ENCODE data around the gene PATJ. TPM values are rescaled to one million over a fixed set of nuclear protein-coding genes. Genes with fewer than 3 reads are reported as not detected.

Gene PATJ
- total RNA-seq, 4 donors from 2014 or later: 10.6 to 44.8 (median 26.1) TPM

GRCh38 chr1:62068416-62068843 is 326.1 kb downstream of the PATJ start:
- TF ChIP-seq, protein P1, sequence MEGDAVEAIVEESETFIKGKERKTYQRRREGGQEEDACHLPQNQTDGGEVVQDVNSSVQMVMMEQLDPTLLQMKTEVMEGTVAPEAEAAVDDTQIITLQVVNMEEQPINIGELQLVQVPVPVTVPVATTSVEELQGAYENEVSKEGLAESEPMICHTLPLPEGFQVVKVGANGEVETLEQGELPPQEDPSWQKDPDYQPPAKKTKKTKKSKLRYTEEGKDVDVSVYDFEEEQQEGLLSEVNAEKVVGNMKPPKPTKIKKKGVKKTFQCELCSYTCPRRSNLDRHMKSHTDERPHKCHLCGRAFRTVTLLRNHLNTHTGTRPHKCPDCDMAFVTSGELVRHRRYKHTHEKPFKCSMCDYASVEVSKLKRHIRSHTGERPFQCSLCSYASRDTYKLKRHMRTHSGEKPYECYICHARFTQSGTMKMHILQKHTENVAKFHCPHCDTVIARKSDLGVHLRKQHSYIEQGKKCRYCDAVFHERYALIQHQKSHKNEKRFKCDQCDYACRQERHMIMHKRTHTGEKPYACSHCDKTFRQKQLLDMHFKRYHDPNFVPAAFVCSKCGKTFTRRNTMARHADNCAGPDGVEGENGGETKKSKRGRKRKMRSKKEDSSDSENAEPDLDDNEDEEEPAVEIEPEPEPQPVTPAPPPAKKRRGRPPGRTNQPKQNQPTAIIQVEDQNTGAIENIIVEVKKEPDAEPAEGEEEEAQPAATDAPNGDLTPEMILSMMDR (IDR thresholded peaks at IDR 0.05): no peak
- TF ChIP-seq POLR2A (IDR thresholded peaks at IDR 0.05): no peak
- intact Hi-C loops (cut with DNase I; ENCODE audit: low total_unique reads): no loop called here

GRCh38 chr1:62068978-62069377 is 326.7 kb downstream of the PATJ start:
- peak overlapping the region; percentile 65 to 88 for H3K27ac ChIP-seq
- peak; percentile 20 to 23 for DNase-seq
- intact Hi-C loops (cut with DNase I; ENCODE audit: low total_unique reads): no loop called here
- no peak for TF ChIP-seq POLR2A (IDR thresholded peaks at IDR 0.05)
- TF ChIP-seq, protein P1 (IDR thresholded peaks at IDR 0.05): no peak
- H3K9me3 ChIP-seq: no peaks in the 10 kb centered on the region
- H3K27me3 ChIP-seq: no peaks in the 10 kb centered on the region
- no peak overlapping the region for H3K4me3 ChIP-seq
- peaks cover 0 to 4% of the 10 kb centered on the region in 2 donors for H3K4me1 ChIP-seq
- no peaks in the 10 kb centered on the region for H3K36me3 ChIP-seq

More at GRCh38 chr1:62068416-62068843, 326.1 kb downstream of the PATJ start:
- H3K9me3 ChIP-seq: no peaks in the 10 kb centered on the region
- no peak for DNase-seq
- no peak overlapping the region for H3K4me3 ChIP-seq
- no peaks in the 10 kb centered on the region for H3K36me3 ChIP-seq
- no peaks in the 10 kb centered on the region for H3K27me3 ChIP-seq
- peaks cover 0 to 4% of the 10 kb centered on the region in 2 donors for H3K4me1 ChIP-seq
- H3K27ac ChIP-seq: peak overlapping the region; percentile 65 to 88

GRCh38 chr1:62070384-62071011 is 328.2 kb downstream of the PATJ start:
- H3K4me3 ChIP-seq: no peak overlapping the region
- DNase-seq: no peak
- H3K36me3 ChIP-seq: no peaks in the 10 kb centered on the region
- no peak overlapping the region for H3K27ac ChIP-seq
- H3K9me3 ChIP-seq: no peaks in the 10 kb centered on the region
- peaks cover 0 to 4% of the 10 kb centered on the region in 2 donors for H3K4me1 ChIP-seq
- intact Hi-C loops (cut with DNase I; ENCODE audit: low total_unique reads): no loop called here
- H3K27me3 ChIP-seq: no peaks in the 10 kb centered on the region
- TF ChIP-seq, protein P1 (IDR thresholded peaks at IDR 0.05): peak in 3 of 4 experiments; percentile 8 to 24 (median 11)
- no peak for TF ChIP-seq POLR2A (IDR thresholded peaks at IDR 0.05)

GRCh38 chr1:62071695-62072094 is 329.4 kb downstream of the PATJ start:
- no peak for TF ChIP-seq POLR2A (IDR thresholded peaks at IDR 0.05)
- TF ChIP-seq, protein P1 (IDR thresholded peaks at IDR 0.05): no peak
- no peaks in the 10 kb centered on the region for H3K36me3 ChIP-seq
- no peaks in the 10 kb centered on the region for H3K27me3 ChIP-seq
- peaks cover 0 to 4% of the 10 kb centered on the region in 2 donors for H3K4me1 ChIP-seq
- no peak for DNase-seq
- intact Hi-C loops (cut with DNase I; ENCODE audit: low total_unique reads): no loop called here
- no peak overlapping the region for H3K27ac ChIP-seq
- no peaks in the 10 kb centered on the region for H3K9me3 ChIP-seq
- H3K4me3 ChIP-seq: no peak overlapping the region

- Histone ChIP-seq H3K36me3 (no peaks in the 10 kb centered on the region), H3K27ac (no peak overlapping the region), H3K9me3 (no peaks in the 10 kb centered on the region), H3K27me3 (no peaks in the 10 kb centered on the region), H3K4me1 (no peaks in the 10 kb centered on the region), H3K4me3 (no peak overlapping the region)
- no peak for DNase-seq
- TF ChIP-seq, protein P1 (IDR thresholded peaks at IDR 0.05): no peak
- no peak for TF ChIP-seq POLR2A (IDR thresholded peaks at IDR 0.05)
- intact Hi-C loops (cut with DNase I; ENCODE audit: low total_unique reads): no loop called here
Observed at GRCh38 chr1:62076286-62076685, 334.0 kb downstream of the PATJ start.
